ENCODE data around the gene LRCOL1. TPM values are rescaled to one million over a fixed set of nuclear protein-coding genes. Genes with fewer than 3 reads are reported as not detected.

The LRCOL1 gene
- total and polyA plus RNA-seq, 2 experiments from 2014 or later = 1.7 TPM; not detected in 1

DNA sequence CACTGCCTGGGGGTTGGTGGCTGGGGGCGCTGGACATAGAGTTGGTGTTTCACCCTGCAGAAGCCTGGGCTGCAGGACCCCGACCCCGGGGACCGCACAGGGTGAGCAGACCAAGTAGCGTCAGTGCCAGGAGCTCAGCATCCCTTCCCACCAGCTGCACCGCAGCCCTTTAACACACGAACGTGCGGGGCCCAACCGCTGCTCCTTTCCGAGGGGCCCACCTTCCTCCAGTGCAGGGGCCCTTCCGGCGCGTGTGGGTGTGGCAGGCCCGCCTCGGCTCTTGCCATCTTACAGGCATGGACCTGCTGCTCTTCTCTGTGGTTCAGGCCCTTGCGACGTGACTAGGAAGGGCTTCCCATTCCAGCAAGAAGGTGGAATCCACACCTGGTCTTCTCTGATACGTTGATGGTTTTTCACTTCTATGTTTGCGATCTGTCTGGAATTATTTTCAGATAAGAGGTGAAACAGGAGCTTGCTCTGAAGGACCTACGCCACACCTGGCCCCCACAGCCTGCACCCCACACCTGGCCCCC lies 47.8 kb downstream of the LRCOL1 start (continued):
- no peak for TF ChIP-seq REST (IDR thresholded peaks at IDR 0.05; ENCODE audit: unreplicated experiment)
- TF ChIP-seq ETS1 (IDR thresholded peaks at IDR 0.05) = no peak
- no peak for TF ChIP-seq ZNF114 (CRISPR knock-in tag; IDR thresholded peaks at IDR 0.05)
- TF ChIP-seq EZH2phosphoT487 (IDR thresholded peaks at IDR 0.05; ENCODE audit: unreplicated experiment) = no peak
- no peak for TF ChIP-seq NANOG (IDR thresholded peaks at IDR 0.05; ENCODE audit: borderline replicate concordance)

DNA sequence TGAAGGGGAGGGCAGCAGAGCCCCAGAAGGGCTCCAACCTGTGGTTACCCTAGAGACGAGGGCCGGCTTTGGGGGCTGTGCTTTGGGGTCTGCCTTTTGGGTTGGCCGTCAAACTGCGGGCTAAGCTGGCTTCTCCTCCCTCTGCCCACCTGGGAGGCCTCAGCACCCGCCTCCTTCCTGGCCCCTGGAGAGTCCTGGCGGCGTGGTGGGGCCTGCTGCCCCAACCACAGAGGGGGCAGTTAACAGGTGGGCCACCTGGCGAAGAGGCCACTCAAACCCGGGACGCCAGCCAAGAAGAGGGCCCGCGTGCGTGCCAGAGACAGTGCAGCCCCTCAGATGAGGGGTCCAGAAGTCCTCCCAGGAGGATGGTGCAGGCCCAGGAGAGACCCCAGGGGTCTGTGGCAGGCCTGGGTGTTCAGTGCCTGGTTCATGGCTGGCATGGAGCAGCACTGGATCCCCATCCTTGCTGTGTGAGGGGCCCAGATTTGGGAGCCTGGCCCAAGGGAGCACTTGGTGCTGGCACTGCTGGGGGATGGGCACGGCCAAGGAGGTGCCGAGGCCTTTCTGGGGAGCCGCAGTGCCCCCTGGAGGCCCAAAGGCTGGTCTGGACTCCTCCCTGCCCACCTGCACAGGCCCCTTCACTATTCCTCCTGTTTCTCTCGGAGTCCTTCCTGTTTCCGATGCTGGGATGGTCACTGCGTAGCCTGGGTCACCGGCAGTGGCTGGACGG lies 48.8 kb downstream of the LRCOL1 start:
- Histone ChIP-seq H2AFZ (no peak overlapping the region), H3K36me3 (ENCODE audit: insufficient read depth) (no peaks in the 10 kb centered on the region), H4K20me1 (replicated peaks; ENCODE audit: insufficient read depth) (peaks cover 23% of the 10 kb centered on the region), H3K79me2 (replicated peaks; ENCODE audit: insufficient read depth) (peaks cover 49% of the 10 kb centered on the region), H3K4me1 (ENCODE audit: insufficient read depth) (no peaks in the 10 kb centered on the region; the same call in 1 of the 2 replicates), H3K9me2 (ENCODE audit: insufficient read depth) (no peaks in the 10 kb centered on the region), H3K4me2 (peak overlapping the region; percentile 96), H3K27me3 (ENCODE audit: insufficient read depth) (peaks cover 29% of the 10 kb centered on the region), H3K4me3 (peak overlapping the region; percentile 96), H3K27ac (ENCODE audit: low read depth) (no peak overlapping the region), H3F3A (replicated peaks; ENCODE audit: low read depth) (0 out of 2 replicates have a peak, but pooled peaks cover 4% of the 10 kb centered on the region)
- ATAC-seq (peak; percentile 67), DNase-seq (ENCODE audit: low spot score) (peak; percentile 82)
- Mint-ChIP-seq H3K27me3 (ENCODE audit: insufficient read depth, low read depth, poor library complexity) (peaks cover 30% of the 10 kb centered on the region), H3K27ac (no peak overlapping the region), H3K36me3 (ENCODE audit: low read depth) (peaks cover 14% of the 10 kb centered on the region), H3K4me1 (peaks cover 7% of the 10 kb centered on the region), H3K9me3 (no peaks in the 10 kb centered on the region; the same call in 2 of the 3 replicates), H3K4me3 (peak overlapping the region; percentile 86)
- TF ChIP-seq STAT1 (IDR thresholded peaks at IDR 0.05; ENCODE audit: unreplicated experiment) = no peak
- TF ChIP-seq, protein P1, sequence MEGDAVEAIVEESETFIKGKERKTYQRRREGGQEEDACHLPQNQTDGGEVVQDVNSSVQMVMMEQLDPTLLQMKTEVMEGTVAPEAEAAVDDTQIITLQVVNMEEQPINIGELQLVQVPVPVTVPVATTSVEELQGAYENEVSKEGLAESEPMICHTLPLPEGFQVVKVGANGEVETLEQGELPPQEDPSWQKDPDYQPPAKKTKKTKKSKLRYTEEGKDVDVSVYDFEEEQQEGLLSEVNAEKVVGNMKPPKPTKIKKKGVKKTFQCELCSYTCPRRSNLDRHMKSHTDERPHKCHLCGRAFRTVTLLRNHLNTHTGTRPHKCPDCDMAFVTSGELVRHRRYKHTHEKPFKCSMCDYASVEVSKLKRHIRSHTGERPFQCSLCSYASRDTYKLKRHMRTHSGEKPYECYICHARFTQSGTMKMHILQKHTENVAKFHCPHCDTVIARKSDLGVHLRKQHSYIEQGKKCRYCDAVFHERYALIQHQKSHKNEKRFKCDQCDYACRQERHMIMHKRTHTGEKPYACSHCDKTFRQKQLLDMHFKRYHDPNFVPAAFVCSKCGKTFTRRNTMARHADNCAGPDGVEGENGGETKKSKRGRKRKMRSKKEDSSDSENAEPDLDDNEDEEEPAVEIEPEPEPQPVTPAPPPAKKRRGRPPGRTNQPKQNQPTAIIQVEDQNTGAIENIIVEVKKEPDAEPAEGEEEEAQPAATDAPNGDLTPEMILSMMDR (conservative IDR thresholded peaks at IDR 0.05; ENCODE audit: low read depth in 2 of 2) = peak; percentile 60 to 73
